ENCODE data around the gene NCAPD3.

GRCh38 chr11:134231958-134232659 lies 8.3 kb upstream of the NCAPD3 start:
- TF ChIP-seq POLR2AphosphoS5 (IDR thresholded peaks at IDR 0.05; ENCODE audit: insufficient read depth, low read depth, low read length) (no peak), CTCF (IDR thresholded peaks at IDR 0.05; ENCODE audit: extremely low read depth in 1 of 2, insufficient read depth in 1 of 2, low read depth in 1 of 2, low read length in 2 of 2) (no peak), JUN (IDR thresholded peaks at IDR 0.05; ENCODE audit: borderline replicate concordance, insufficient read depth, insufficient read length, low read depth) (no peak)
